ENCODE results near the gene SACM1L. TPM values are rescaled to one million over a fixed set of nuclear protein-coding genes. Genes with fewer than 3 reads are reported as not detected.

Gene SACM1L
- total RNA-seq, 2 experiments from 2014 or later: 57.6 to 61.3 TPM

GRCh38 chr3:45655906-45656305, 33.3 kb upstream of the SACM1L start:
- ChIA-PET POLR2A (no interaction called here), CTCF (interaction anchor here (0.6 to 2.9 kb wide), 21 partner anchors 9 to 659 kb away, joined by 3 to 14 read pairs (median 4); no protein-coding TSS in a partner anchor)
- no peaks in the 10 kb centered on the region for H3K27me3 Mint-ChIP-seq
- H3K27ac Mint-ChIP-seq: no peak overlapping the region
- H3K36me3 Mint-ChIP-seq (ENCODE audit: low read depth): peaks cover 8% of the 10 kb centered on the region
- no peak overlapping the region for H3K4me3 Mint-ChIP-seq
- peaks cover 20% of the 10 kb centered on the region for H3K4me1 Mint-ChIP-seq
- no peak for DNase-seq
- no peaks in the 10 kb centered on the region for H3K9me3 Mint-ChIP-seq

GRCh38 chr3:45656575-45657363, 32.4 kb upstream of the SACM1L start:
- peaks cover 5% of the 10 kb centered on the region for H3K36me3 Mint-ChIP-seq (ENCODE audit: low read depth)
- H3K9me3 Mint-ChIP-seq: no peaks in the 10 kb centered on the region
- H3K27ac Mint-ChIP-seq: no peak overlapping the region
- peaks cover 18% of the 10 kb centered on the region for H3K4me1 Mint-ChIP-seq
- H3K4me3 Mint-ChIP-seq: no peak overlapping the region
- no peaks in the 10 kb centered on the region for H3K27me3 Mint-ChIP-seq
- peak; percentile 91 for DNase-seq
- ChIA-PET CTCF (interaction anchor here (0.9 to 2.9 kb wide), 20 partner anchors 9 to 660 kb away, joined by 3 to 14 read pairs (median 4); no protein-coding TSS in a partner anchor), POLR2A (no interaction called here)

GRCh38 chr3:45657853-45658252, 31.3 kb upstream of the SACM1L start:
- Mint-ChIP-seq H3K36me3 (ENCODE audit: low read depth) (peaks cover 5% of the 10 kb centered on the region), H3K4me1 (peaks cover 18% of the 10 kb centered on the region)
- POLR2A ChIA-PET: no interaction called here

GRCh38 chr3:45659661-45660566, 29.3 kb upstream of the SACM1L start:
- Mint-ChIP-seq H3K4me1 (peaks cover 21% of the 10 kb centered on the region), H3K4me3 (no peak overlapping the region), H3K27ac (no peak overlapping the region), H3K36me3 (ENCODE audit: low read depth) (peaks cover 5% of the 10 kb centered on the region), H3K9me3 (no peaks in the 10 kb centered on the region), H3K27me3 (no peaks in the 10 kb centered on the region)
- DNase-seq: peak; percentile 24
- POLR2A ChIA-PET: interaction anchor here (1.1 kb wide), 1 partner anchor 66 kb away, joined by 6 read pairs; the partner anchor contains the start of gene LIMD1
- CTCF ChIA-PET: interaction anchor here (0.6 to 2.5 kb wide), 35 partner anchors 8 to 1261 kb away, joined by 3 to 14 read pairs (median 4); partner anchors contain the start of gene SACM1L

More at GRCh38 chr3:45657853-45658252, 31.3 kb upstream of the SACM1L start:
- DNase-seq: no peak
- Mint-ChIP-seq H3K4me3 (no peak overlapping the region), H3K27ac (no peak overlapping the region), H3K9me3 (no peaks in the 10 kb centered on the region), H3K27me3 (no peaks in the 10 kb centered on the region)
- CTCF ChIA-PET: interaction anchor here (0.6 to 2.9 kb wide), 3 partner anchors 9 to 450 kb away, joined by 3 to 14 read pairs (median 5); no protein-coding TSS in a partner anchor

- POLR2A ChIA-PET: no interaction called here
- peaks cover 5% of the 10 kb centered on the region for H3K36me3 Mint-ChIP-seq (ENCODE audit: low read depth)
- no peak for DNase-seq
- H3K4me1 Mint-ChIP-seq: peaks cover 27% of the 10 kb centered on the region
- no peaks in the 10 kb centered on the region for H3K9me3 Mint-ChIP-seq
- CTCF ChIA-PET: interaction anchor here (0.6 to 2.5 kb wide), 25 partner anchors 8 to 619 kb away, joined by 3 to 14 read pairs (median 5); partner anchors contain the start of gene SACM1L
- H3K27me3 Mint-ChIP-seq: no peaks in the 10 kb centered on the region
- H3K27ac Mint-ChIP-seq: no peak overlapping the region
- H3K4me3 Mint-ChIP-seq: no peak overlapping the region
Observed at GRCh38 chr3:45660567-45660901, 28.7 kb upstream of the SACM1L start.

- Mint-ChIP-seq H3K4me1 (peaks cover 53% of the 10 kb centered on the region), H3K36me3 (ENCODE audit: low read depth) (peaks cover 36% of the 10 kb centered on the region), H3K27me3 (no peaks in the 10 kb centered on the region), H3K27ac (peak overlapping the region; percentile 88), H3K4me3 (peak overlapping the region; percentile 74), H3K9me3 (no peaks in the 10 kb centered on the region)
- peak; percentile 82 for DNase-seq
- ChIA-PET CTCF (interaction anchor here (0.6 to 1.6 kb wide), 5 partner anchors 10 to 626 kb away, joined by 3 to 4 read pairs (median 3); partner anchors contain the start of gene SACM1L), POLR2A (no interaction called here)
Observed at GRCh38 chr3:45664578-45664977, 24.6 kb upstream of the SACM1L start.

GRCh38 chr3:45665101-45665572, 24.1 kb upstream of the SACM1L start:
- Mint-ChIP-seq H3K4me3 (peak overlapping the region; percentile 74), H3K27me3 (no peaks in the 10 kb centered on the region), H3K9me3 (no peaks in the 10 kb centered on the region), H3K4me1 (peaks cover 49% of the 10 kb centered on the region), H3K27ac (peak overlapping the region; percentile 88), H3K36me3 (ENCODE audit: low read depth) (peaks cover 39% of the 10 kb centered on the region)
- POLR2A ChIA-PET: no interaction called here
- CTCF ChIA-PET: interaction anchor here (0.6 to 2.7 kb wide), 5 partner anchors 10 to 640 kb away, joined by 3 to 10 read pairs (median 3); partner anchors contain the start of gene SACM1L
- peak; percentile 68 for DNase-seq

GRCh38 chr3:45666757-45667431, 22.3 kb upstream of the SACM1L start:
- CTCF ChIA-PET: interaction anchor here (0.5 to 2.7 kb wide), 10 partner anchors 11 to 627 kb away, joined by 3 to 14 read pairs (median 4); partner anchors contain the start of genes LIMD1 and SACM1L
- peaks cover 48% of the 10 kb centered on the region for H3K4me1 Mint-ChIP-seq

GRCh38 chr3:45667569-45667934, 21.6 kb upstream of the SACM1L start:
- no peak for DNase-seq
- Mint-ChIP-seq H3K9me3 (no peaks in the 10 kb centered on the region), H3K4me3 (no peak overlapping the region), H3K4me1 (peaks cover 48% of the 10 kb centered on the region), H3K27me3 (no peaks in the 10 kb centered on the region), H3K27ac (peak overlapping the region; percentile 28), H3K36me3 (ENCODE audit: low read depth) (peaks cover 50% of the 10 kb centered on the region)
- CTCF ChIA-PET: interaction anchor here (0.6 to 2.7 kb wide), 11 partner anchors 11 to 627 kb away, joined by 3 to 14 read pairs (median 4); partner anchors contain the start of genes LIMD1 and SACM1L
- POLR2A ChIA-PET: no interaction called here

More at GRCh38 chr3:45666757-45667431, 22.3 kb upstream of the SACM1L start:
- no peaks in the 10 kb centered on the region for H3K27me3 Mint-ChIP-seq
- no peaks in the 10 kb centered on the region for H3K9me3 Mint-ChIP-seq
- DNase-seq: no peak
- POLR2A ChIA-PET: interaction anchor here (0.9 kb wide), 1 partner anchor 23 kb away, joined by 3 read pairs; no protein-coding TSS in a partner anchor
- no peak overlapping the region for H3K27ac Mint-ChIP-seq
- H3K4me3 Mint-ChIP-seq: no peak overlapping the region
- peaks cover 43% of the 10 kb centered on the region for H3K36me3 Mint-ChIP-seq (ENCODE audit: low read depth)

- no peak for DNase-seq
- Mint-ChIP-seq H3K36me3 (ENCODE audit: low read depth) (peaks cover 70% of the 10 kb centered on the region), H3K4me3 (no peak overlapping the region), H3K9me3 (no peaks in the 10 kb centered on the region), H3K27ac (no peak overlapping the region), H3K4me1 (peaks cover 41% of the 10 kb centered on the region), H3K27me3 (no peaks in the 10 kb centered on the region)
- ChIA-PET POLR2A (no interaction called here), CTCF (interaction anchor here (0.6 to 0.9 kb wide), 3 partner anchors 11 to 270 kb away, joined by 3 read pairs; no protein-coding TSS in a partner anchor)
Observed at GRCh38 chr3:45670436-45670835, 18.8 kb upstream of the SACM1L start.

- Mint-ChIP-seq H3K27ac (no peak overlapping the region), H3K4me1 (peaks cover 40% of the 10 kb centered on the region), H3K36me3 (ENCODE audit: low read depth) (peaks cover 68% of the 10 kb centered on the region), H3K27me3 (no peaks in the 10 kb centered on the region), H3K4me3 (no peak overlapping the region), H3K9me3 (no peaks in the 10 kb centered on the region)
- POLR2A ChIA-PET: no interaction called here
- CTCF ChIA-PET: interaction anchor here (0.6 to 0.9 kb wide), 2 partner anchors 11 to 15 kb away, joined by 3 read pairs; no protein-coding TSS in a partner anchor
- no peak for DNase-seq
Observed at GRCh38 chr3:45670991-45671390, 18.2 kb upstream of the SACM1L start.

- Mint-ChIP-seq H3K4me3 (no peak overlapping the region), H3K36me3 (ENCODE audit: low read depth) (peaks cover 67% of the 10 kb centered on the region), H3K9me3 (no peaks in the 10 kb centered on the region), H3K4me1 (peaks cover 40% of the 10 kb centered on the region), H3K27me3 (no peaks in the 10 kb centered on the region), H3K27ac (peak overlapping the region; percentile 19)
- ChIA-PET POLR2A (no interaction called here), CTCF (interaction anchor here (1.5 to 1.7 kb wide), 2 partner anchors 13 to 21 kb away, joined by 4 to 6 read pairs; no protein-coding TSS in a partner anchor)
- no peak for DNase-seq
Observed at GRCh38 chr3:45673273-45673672, 15.9 kb upstream of the SACM1L start.
